DMS153 (cell line): ENCODE data around the gene GATA6.
"Not testable (repeated sequence)": the region's sequence is repeated elsewhere in the genome, so short reads cannot be mapped to it uniquely, and the experiment has no call there.

Experiments used
- DNase-seq: peaks from one replicate; lab custom pipeline; 2025; lab: John Stamatoyannopoulos, UW

GATA6 gene

GRCh38 chr18:22204996-22205395 lies 35.6 kb downstream of the GATA6 start:
- no peak for DNase-seq

- no peak for DNase-seq
These were observed 37.8 kb downstream of the GATA6 start for GRCh38 chr18:22207021-22207758.

GRCh38 chr18:22210311-22210754 lies 40.9 kb downstream of the GATA6 start:
- no peak for DNase-seq

- DNase-seq = no peak
These were observed 42.3 kb downstream of the GATA6 start for GRCh38 chr18:22211657-22212056.

GRCh38 chr18:22213333-22213973 lies 44.1 kb downstream of the GATA6 start:
- DNase-seq = peak; percentile 79

GRCh38 chr18:22214731-22215528 lies 45.5 kb downstream of the GATA6 start:
- DNase-seq = peak; percentile 53

- no peak for DNase-seq
These were observed 49.4 kb downstream of the GATA6 start for GRCh38 chr18:22218835-22219234.

- no peak for DNase-seq
These were observed 50.4 kb downstream of the GATA6 start for GRCh38 chr18:22219568-22220355.

GRCh38 chr18:22220585-22220984 lies 51.2 kb downstream of the GATA6 start:
- not testable (repeated sequence) for DNase-seq

GRCh38 chr18:22221350-22221749 lies 52.0 kb downstream of the GATA6 start:
- no peak for DNase-seq

GRCh38 chr18:22223254-22223964 lies 54.0 kb downstream of the GATA6 start:
- peak; percentile 89 for DNase-seq

GRCh38 chr18:22223965-22224322 lies 54.6 kb downstream of the GATA6 start:
- DNase-seq = no peak

GRCh38 chr18:22224339-22224738 lies 55.0 kb downstream of the GATA6 start:
- no peak for DNase-seq

GRCh38 chr18:22226801-22227200 lies 57.4 kb downstream of the GATA6 start:
- no peak for DNase-seq

- no peak for DNase-seq
These were observed 59.6 kb downstream of the GATA6 start for GRCh38 chr18:22228976-22229375.

GRCh38 chr18:22229456-22230124 lies 60.2 kb downstream of the GATA6 start:
- DNase-seq = no peak

- no peak for DNase-seq
These were observed 61.1 kb downstream of the GATA6 start for GRCh38 chr18:22230471-22230945.

GRCh38 chr18:22233266-22233665 lies 63.9 kb downstream of the GATA6 start:
- DNase-seq = peak; percentile 32

GRCh38 chr18:22238036-22238435 lies 68.6 kb downstream of the GATA6 start:
- no peak for DNase-seq

- no peak for DNase-seq
These were observed 69.3 kb downstream of the GATA6 start for GRCh38 chr18:22238681-22239080.

- peak; percentile 86 for DNase-seq
These were observed 72.6 kb downstream of the GATA6 start for GRCh38 chr18:22241921-22242361.
